ENCODE measurements around the gene KCNJ10.

The KCNJ10 gene

DNA sequence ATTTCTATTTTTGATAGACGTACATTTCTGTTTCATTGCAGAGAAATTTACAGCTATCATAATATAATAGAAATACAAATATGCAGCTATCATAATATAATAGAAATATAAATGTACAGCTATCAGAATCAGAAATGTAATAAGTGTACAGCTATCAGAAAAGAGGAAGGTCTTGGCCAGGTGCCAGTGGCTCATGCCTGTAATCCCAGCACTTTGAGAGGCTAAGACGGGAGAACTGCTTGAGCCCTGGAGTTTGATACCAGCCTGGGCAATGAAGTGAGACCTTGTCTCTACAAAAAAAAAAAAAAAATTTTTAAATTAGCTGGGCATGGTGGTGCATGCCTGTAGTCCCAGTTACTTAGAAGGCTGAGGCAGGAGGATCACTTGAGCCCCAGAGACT, 76.0 kb downstream of the KCNJ10 start:
- Mint-ChIP-seq H3K4me3 (no peak overlapping the region), H3K4me1 (no peaks in the 10 kb centered on the region), H3K27me3 (peaks cover 63% of the 10 kb centered on the region), H3K9me3 (no peaks in the 10 kb centered on the region), H3K36me3 (ENCODE audit: insufficient read depth) (no peaks in the 10 kb centered on the region), H3K27ac (ENCODE audit: low read depth) (no peak overlapping the region)
- ATAC-seq (replicated peaks; ENCODE audit: extremely low read depth, poor library complexity, severe bottlenecking) (no peak), DNase-seq (ENCODE audit: low spot score in 2 of 2) (no peak)

DNA sequence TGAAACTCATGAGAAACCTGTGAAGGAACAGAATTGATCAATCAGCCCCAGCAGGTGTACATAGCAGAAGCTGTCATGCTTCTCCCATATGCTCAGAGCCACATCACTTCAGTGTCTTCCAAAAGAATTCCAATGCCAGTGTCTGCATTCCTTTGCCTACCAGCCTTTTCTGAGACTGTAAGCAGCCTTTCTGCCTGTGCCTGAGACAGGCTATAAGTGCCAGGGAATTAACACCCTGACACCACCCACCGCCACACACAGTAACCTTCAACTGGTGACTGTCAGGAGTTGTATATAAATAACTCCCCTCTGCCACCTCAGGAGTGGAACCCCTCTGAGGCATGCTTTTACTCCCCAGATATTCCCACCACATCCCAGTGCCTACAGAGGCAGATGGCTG, 77.8 kb downstream of the KCNJ10 start:
- no peak overlapping the region for H3K4me3 Mint-ChIP-seq
- no peak overlapping the region for H3K27ac Mint-ChIP-seq (ENCODE audit: low read depth)
- ATAC-seq (replicated peaks; ENCODE audit: extremely low read depth, poor library complexity, severe bottlenecking) (no peak), DNase-seq (ENCODE audit: low spot score in 2 of 2) (no peak)
- H3K27me3 Mint-ChIP-seq: peaks cover 74% of the 10 kb centered on the region
- H3K4me1 Mint-ChIP-seq: no peaks in the 10 kb centered on the region
- no peaks in the 10 kb centered on the region for H3K36me3 Mint-ChIP-seq (ENCODE audit: insufficient read depth)
- H3K9me3 Mint-ChIP-seq: no peaks in the 10 kb centered on the region

GRCh38 chr1:159991513-159991912, 78.4 kb downstream of the KCNJ10 start:
- H3K36me3 Mint-ChIP-seq (ENCODE audit: insufficient read depth): no peaks in the 10 kb centered on the region
- no peak overlapping the region for H3K27ac Mint-ChIP-seq (ENCODE audit: low read depth)
- H3K4me3 Mint-ChIP-seq: no peak overlapping the region
- H3K27me3 Mint-ChIP-seq: peaks cover 71% of the 10 kb centered on the region
- ATAC-seq (replicated peaks; ENCODE audit: extremely low read depth, poor library complexity, severe bottlenecking) (no peak), DNase-seq (ENCODE audit: low spot score in 2 of 2) (no peak)
- H3K9me3 Mint-ChIP-seq: no peaks in the 10 kb centered on the region
- H3K4me1 Mint-ChIP-seq: no peaks in the 10 kb centered on the region

- no peak overlapping the region for H3K4me3 Mint-ChIP-seq
- H3K27me3 Mint-ChIP-seq: peaks cover 56% of the 10 kb centered on the region
These were observed 80.0 kb downstream of the KCNJ10 start for GRCh38 chr1:159990005-159990404.

GRCh38 chr1:159989581-159989980, 80.4 kb downstream of the KCNJ10 start:
- Mint-ChIP-seq H3K27ac (ENCODE audit: low read depth) (no peak overlapping the region), H3K27me3 (peaks cover 56% of the 10 kb centered on the region), H3K36me3 (ENCODE audit: insufficient read depth) (no peaks in the 10 kb centered on the region), H3K9me3 (no peaks in the 10 kb centered on the region), H3K4me3 (no peak overlapping the region), H3K4me1 (no peaks in the 10 kb centered on the region)
- DNase-seq (ENCODE audit: low spot score in 2 of 2): no peak
- no peak for ATAC-seq (replicated peaks; ENCODE audit: extremely low read depth, poor library complexity, severe bottlenecking)

More at GRCh38 chr1:159990005-159990404, 80.0 kb downstream of the KCNJ10 start:
- ATAC-seq (replicated peaks; ENCODE audit: extremely low read depth, poor library complexity, severe bottlenecking) (no peak), DNase-seq (ENCODE audit: low spot score in 2 of 2) (no peak)
- H3K9me3 Mint-ChIP-seq: no peaks in the 10 kb centered on the region
- no peaks in the 10 kb centered on the region for H3K36me3 Mint-ChIP-seq (ENCODE audit: insufficient read depth)
- no peaks in the 10 kb centered on the region for H3K4me1 Mint-ChIP-seq
- H3K27ac Mint-ChIP-seq (ENCODE audit: low read depth): no peak overlapping the region

DNA sequence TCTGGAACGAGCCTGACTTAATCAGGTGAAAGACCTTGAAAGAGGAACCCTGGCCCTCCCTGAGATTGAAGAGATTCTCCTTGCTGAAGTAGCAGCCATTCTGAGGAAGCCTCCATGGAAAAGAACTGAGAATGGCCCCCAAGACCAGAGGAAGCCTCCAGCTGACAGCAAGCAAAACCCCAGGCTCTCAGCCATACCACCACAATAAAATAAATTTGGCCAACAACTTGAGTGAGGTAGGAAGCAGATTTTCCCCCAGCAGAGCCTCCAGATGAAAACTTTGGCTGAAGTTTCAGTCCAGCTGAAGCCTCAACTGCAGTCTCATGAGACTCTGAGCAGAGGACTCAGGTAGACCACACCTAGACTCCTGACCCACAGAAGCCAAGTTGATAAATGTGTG, 82.0 kb downstream of the KCNJ10 start:
- Mint-ChIP-seq H3K4me1 (no peaks in the 10 kb centered on the region), H3K27me3 (peaks cover 57% of the 10 kb centered on the region)
- no peak for ATAC-seq (replicated peaks; ENCODE audit: extremely low read depth, poor library complexity, severe bottlenecking)

DNA sequence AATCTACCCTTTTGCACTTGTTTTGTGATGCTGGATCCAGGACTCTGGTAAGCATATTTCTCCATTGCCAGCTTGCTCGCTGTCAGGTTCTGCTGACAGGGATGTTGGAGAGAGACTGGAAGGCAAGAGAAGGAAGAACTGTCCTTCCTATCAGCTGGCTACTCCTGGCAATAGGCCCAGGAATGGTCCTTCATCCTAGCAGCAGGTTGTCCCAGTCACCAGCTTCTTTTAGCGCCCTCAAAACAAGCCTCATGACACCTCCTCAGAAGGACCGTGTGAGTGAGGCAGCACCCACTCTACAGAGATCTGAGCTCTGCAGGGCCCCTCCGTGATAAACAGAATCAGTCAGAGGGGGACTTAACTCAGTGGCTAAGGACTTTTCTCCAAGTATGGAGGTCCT, 82.8 kb downstream of the KCNJ10 start:
- no peak for ATAC-seq (replicated peaks; ENCODE audit: extremely low read depth, poor library complexity, severe bottlenecking)
- no peak overlapping the region for H3K27ac Mint-ChIP-seq (ENCODE audit: low read depth)
- H3K4me3 Mint-ChIP-seq: no peak overlapping the region
- H3K27me3 Mint-ChIP-seq: peaks cover 55% of the 10 kb centered on the region
- H3K4me1 Mint-ChIP-seq: no peaks in the 10 kb centered on the region
- no peaks in the 10 kb centered on the region for H3K9me3 Mint-ChIP-seq
- H3K36me3 Mint-ChIP-seq (ENCODE audit: insufficient read depth): no peaks in the 10 kb centered on the region
- no peak for DNase-seq (ENCODE audit: low spot score in 2 of 2)

More for the DNA sequence above, 82.0 kb downstream of the KCNJ10 start:
- no peaks in the 10 kb centered on the region for H3K9me3 Mint-ChIP-seq
- no peak overlapping the region for H3K4me3 Mint-ChIP-seq
- no peaks in the 10 kb centered on the region for H3K36me3 Mint-ChIP-seq (ENCODE audit: insufficient read depth)
- H3K27ac Mint-ChIP-seq (ENCODE audit: low read depth): no peak overlapping the region
- DNase-seq (ENCODE audit: low spot score in 2 of 2): no peak

DNA sequence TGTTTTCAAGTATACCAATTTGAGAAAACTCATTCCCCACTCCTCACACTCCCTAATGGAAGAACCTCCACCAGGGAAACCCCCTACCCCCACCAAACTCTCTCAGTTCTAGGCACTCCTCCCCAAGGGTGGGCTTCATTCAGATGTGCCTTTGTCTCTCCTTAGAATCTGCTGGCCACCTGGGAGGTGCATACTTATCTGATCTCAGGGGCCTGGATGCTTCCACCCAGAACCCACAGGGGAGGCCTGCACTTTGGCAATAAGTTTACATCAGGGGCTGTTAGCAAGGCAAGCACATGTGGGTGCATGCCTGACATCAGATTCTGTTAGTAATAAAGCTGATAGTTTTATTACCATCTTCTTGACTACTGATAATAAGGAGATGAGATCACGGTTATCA, 83.4 kb downstream of the KCNJ10 start:
- no peaks in the 10 kb centered on the region for H3K4me1 Mint-ChIP-seq

GRCh38 chr1:159986093-159986492, 83.9 kb downstream of the KCNJ10 start:
- no peaks in the 10 kb centered on the region for H3K36me3 Mint-ChIP-seq (ENCODE audit: insufficient read depth)
- no peaks in the 10 kb centered on the region for H3K4me1 Mint-ChIP-seq
- no peaks in the 10 kb centered on the region for H3K9me3 Mint-ChIP-seq
- no peak for DNase-seq (ENCODE audit: low spot score in 2 of 2)
- no peak overlapping the region for H3K4me3 Mint-ChIP-seq
- no peak overlapping the region for H3K27ac Mint-ChIP-seq (ENCODE audit: low read depth)
- no peak for ATAC-seq (replicated peaks; ENCODE audit: extremely low read depth, poor library complexity, severe bottlenecking)
- peaks cover 53% of the 10 kb centered on the region for H3K27me3 Mint-ChIP-seq

More for the DNA sequence above, 83.4 kb downstream of the KCNJ10 start:
- Mint-ChIP-seq H3K9me3 (no peaks in the 10 kb centered on the region), H3K4me3 (no peak overlapping the region), H3K27ac (ENCODE audit: low read depth) (no peak overlapping the region), H3K27me3 (peaks cover 55% of the 10 kb centered on the region), H3K36me3 (ENCODE audit: insufficient read depth) (no peaks in the 10 kb centered on the region)
- DNase-seq (ENCODE audit: low spot score in 2 of 2) (no peak), ATAC-seq (replicated peaks; ENCODE audit: extremely low read depth, poor library complexity, severe bottlenecking) (no peak)

GRCh38 chr1:159985473-159985872, 84.5 kb downstream of the KCNJ10 start:
- no peak overlapping the region for H3K4me3 Mint-ChIP-seq
- H3K36me3 Mint-ChIP-seq (ENCODE audit: insufficient read depth): no peaks in the 10 kb centered on the region
- H3K27ac Mint-ChIP-seq (ENCODE audit: low read depth): no peak overlapping the region
- DNase-seq (ENCODE audit: low spot score in 2 of 2) (no peak), ATAC-seq (replicated peaks; ENCODE audit: extremely low read depth, poor library complexity, severe bottlenecking) (no peak)
- H3K27me3 Mint-ChIP-seq: peaks cover 60% of the 10 kb centered on the region
- no peaks in the 10 kb centered on the region for H3K9me3 Mint-ChIP-seq
- no peaks in the 10 kb centered on the region for H3K4me1 Mint-ChIP-seq

- H3K4me3 Mint-ChIP-seq: no peak overlapping the region
- no peak for DNase-seq (ENCODE audit: low spot score in 2 of 2)
These were observed 86.3 kb downstream of the KCNJ10 start for GRCh38 chr1:159983681-159984080.

DNA sequence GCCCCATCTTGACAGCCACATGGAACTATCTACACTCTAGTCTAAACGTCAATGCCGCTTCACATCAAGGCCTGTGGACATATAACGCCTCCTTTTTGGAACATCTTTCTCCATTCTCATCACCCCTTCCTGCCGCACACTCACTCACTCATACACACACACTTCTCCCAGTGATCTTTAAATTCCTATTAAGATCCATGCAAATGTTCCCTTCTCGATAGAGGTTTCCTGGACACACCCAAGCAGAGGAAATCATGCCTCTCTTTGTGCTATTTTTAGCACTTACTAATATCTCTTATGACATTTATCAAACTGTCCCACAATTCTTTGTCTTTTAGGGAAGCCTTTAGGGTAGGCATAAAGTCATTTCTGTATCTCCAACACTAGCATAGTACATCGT, 87.7 kb downstream of the KCNJ10 start:
- Mint-ChIP-seq H3K4me1 (no peaks in the 10 kb centered on the region), H3K27me3 (peaks cover 52% of the 10 kb centered on the region), H3K4me3 (no peak overlapping the region), H3K36me3 (ENCODE audit: insufficient read depth) (no peaks in the 10 kb centered on the region), H3K27ac (ENCODE audit: low read depth) (no peak overlapping the region), H3K9me3 (no peaks in the 10 kb centered on the region)
- no peak for ATAC-seq (replicated peaks; ENCODE audit: extremely low read depth, poor library complexity, severe bottlenecking)
- DNase-seq (ENCODE audit: low spot score in 2 of 2): no peak

More at GRCh38 chr1:159983681-159984080, 86.3 kb downstream of the KCNJ10 start:
- Mint-ChIP-seq H3K27ac (ENCODE audit: low read depth) (no peak overlapping the region), H3K27me3 (peaks cover 61% of the 10 kb centered on the region), H3K9me3 (no peaks in the 10 kb centered on the region), H3K36me3 (ENCODE audit: insufficient read depth) (no peaks in the 10 kb centered on the region), H3K4me1 (no peaks in the 10 kb centered on the region)
- ATAC-seq (replicated peaks; ENCODE audit: extremely low read depth, poor library complexity, severe bottlenecking): no peak

DNA sequence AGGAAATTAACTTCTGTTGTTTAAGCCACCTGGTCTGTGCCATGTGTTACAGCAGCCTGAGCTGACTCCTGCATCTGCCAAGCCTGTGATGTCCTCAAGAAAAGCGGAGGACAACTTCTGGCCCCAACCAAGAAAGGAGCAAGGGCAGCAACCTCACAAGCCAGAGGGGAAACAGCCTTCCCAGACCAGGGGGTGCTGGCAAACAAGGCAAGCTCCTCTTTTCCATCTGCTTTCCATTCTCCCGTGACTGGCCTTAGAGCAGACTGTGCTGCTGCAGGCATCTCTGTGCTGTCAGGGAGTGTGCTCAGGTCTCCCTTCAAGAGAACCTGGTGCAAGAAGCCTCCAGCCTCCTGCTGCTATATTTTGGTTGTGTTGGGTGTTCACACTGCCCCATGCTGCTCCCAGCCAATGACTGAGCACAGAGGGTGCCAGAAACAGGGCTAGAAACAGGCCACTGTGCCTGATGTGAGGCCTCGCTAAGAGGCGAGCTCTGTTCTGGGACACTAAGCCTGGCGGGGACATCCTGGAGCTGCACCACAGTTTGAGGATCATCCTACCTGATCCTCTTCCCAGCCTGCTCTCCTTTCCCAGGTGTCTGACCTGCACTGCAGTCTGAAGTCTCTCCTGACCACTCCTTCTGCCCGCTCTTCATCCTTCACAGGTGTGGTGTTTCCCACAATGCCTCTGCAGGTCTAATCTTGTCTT, 88.5 kb downstream of the KCNJ10 start:
- DNase-seq (ENCODE audit: low spot score in 2 of 2) (no peak), ATAC-seq (replicated peaks; ENCODE audit: extremely low read depth, poor library complexity, severe bottlenecking) (no peak)
- Mint-ChIP-seq H3K27ac (ENCODE audit: low read depth) (no peak overlapping the region), H3K9me3 (no peaks in the 10 kb centered on the region), H3K36me3 (ENCODE audit: insufficient read depth) (no peaks in the 10 kb centered on the region), H3K27me3 (peaks cover 48% of the 10 kb centered on the region), H3K4me3 (no peak overlapping the region), H3K4me1 (no peaks in the 10 kb centered on the region)

Data from central memory CD8-positive, alpha-beta T cell (primary cell).